Activated CD8-positive, alpha-beta memory T cell treated with anti-CD3 and anti-CD28 coated beads, Interleukin-2, amount 10 ng/mL, durations not matched to agents 7 days and 5 days (primary cell): ENCODE results near the gene MAP2K3. TPM values are rescaled to one million over a fixed set of nuclear protein-coding genes. Genes with fewer than 3 reads are reported as not detected.
A peak's percentile ranks its signal among the peaks of the same experiment; 100 is the strongest.

Experiments
- ATAC-seq: fragments of 150-1000 bp; cut with Tn5 transposase; one replicate; pipeline ENCODE4 v1.10.0; 2021; ENCODE audit warnings: moderate library complexity
- CTCF ChIA-PET: fragments of 350-600 bp; sonication (Branson Sonifier 250); formaldehyde crosslinking; loops from one replicate; lab custom pipeline; 2021; ENCODE audit warnings: antibody characterized with exemption; lab: Charles Lee
- DNase-seq: peaks from one replicate; pipeline ENCODE4 v3.0.0-alpha.2; 2020
- H3K27ac Mint-ChIP-seq: one replicate; pipeline ENCODE4 v1.8.0; 2021; ENCODE audit warnings: mild to moderate bottlenecking, mixed read lengths
- H3K27me3 Mint-ChIP-seq: one replicate; pipeline ENCODE4 v1.8.0; 2021; ENCODE audit warnings: mixed read lengths
- H3K36me3 Mint-ChIP-seq: one replicate; pipeline ENCODE4 v1.8.0; 2021; ENCODE audit warnings: mild to moderate bottlenecking, mixed read lengths
- H3K4me1 Mint-ChIP-seq: one replicate; pipeline ENCODE4 v1.8.0; 2021; ENCODE audit warnings: mixed read lengths
- H3K4me3 Mint-ChIP-seq: one replicate; pipeline ENCODE4 v1.8.0; 2021; ENCODE audit warnings: mild to moderate bottlenecking, moderate library complexity, mixed read lengths
- H3K9me3 Mint-ChIP-seq: one replicate; pipeline ENCODE4 v1.8.0; 2022; ENCODE audit warnings: low read depth, mixed read lengths
- total RNA-seq, 2 experiments: library from RNA; stranded (reverse); gene quantifications; one replicate each; pipeline ENCODE4 v1.2.3, GENCODE V29; 2021

MAP2K3 gene
- total RNA-seq, 2 experiments from 2014 or later, result 65.5 to 97.3 TPM

- DNase-seq (peak; percentile 92), ATAC-seq (peak; percentile 35)
- no peaks in the 10 kb centered on the region for H3K27me3 Mint-ChIP-seq
- H3K36me3 Mint-ChIP-seq, result peaks cover under 1% of the 10 kb centered on the region
- CTCF ChIA-PET, result interaction anchor here (0.6 to 2.7 kb wide), 23 partner anchors 8 to 271 kb away, joined by 3 to 25 read pairs (median 4); partner anchors contain the start of genes DHRS7B and TMEM11
- H3K9me3 Mint-ChIP-seq, result no peaks in the 10 kb centered on the region
- peaks cover 35% of the 10 kb centered on the region for H3K4me1 Mint-ChIP-seq
- no peak overlapping the region for H3K4me3 Mint-ChIP-seq
- peak overlapping the region; percentile 62 for H3K27ac Mint-ChIP-seq
Measured at GRCh38 chr17:21280081-21280518, 4.4 kb upstream of the MAP2K3 start.

- CTCF ChIA-PET, result interaction anchor here (0.9 to 1.5 kb wide), 3 partner anchors 92 to 231 kb away, joined by 3 to 6 read pairs (median 3); no protein-coding TSS in a partner anchor
- ATAC-seq, result no peak
- H3K4me3 Mint-ChIP-seq, result no peak overlapping the region
- no peak for DNase-seq
- H3K27me3 Mint-ChIP-seq, result no peaks in the 10 kb centered on the region
- peaks cover 5% of the 10 kb centered on the region for H3K36me3 Mint-ChIP-seq
- peaks cover 39% of the 10 kb centered on the region for H3K4me1 Mint-ChIP-seq
- no peak overlapping the region for H3K27ac Mint-ChIP-seq
- H3K9me3 Mint-ChIP-seq, result no peaks in the 10 kb centered on the region
Measured at GRCh38 chr17:21282231-21282630, 2.3 kb upstream of the MAP2K3 start.

GRCh38 chr17:21282850-21283249, 1.7 kb upstream of the MAP2K3 start:
- CTCF ChIA-PET, result interaction anchor here (0.9 to 1.7 kb wide), 3 partner anchors 229 to 230 kb away, joined by 3 to 6 read pairs (median 6); no protein-coding TSS in a partner anchor
- no peak for ATAC-seq
- Mint-ChIP-seq H3K27ac (no peak overlapping the region), H3K4me3 (no peak overlapping the region), H3K9me3 (no peaks in the 10 kb centered on the region), H3K27me3 (no peaks in the 10 kb centered on the region), H3K36me3 (peaks cover 6% of the 10 kb centered on the region), H3K4me1 (peaks cover 44% of the 10 kb centered on the region)
- DNase-seq, result no peak

- Mint-ChIP-seq H3K4me1 (peaks cover 46% of the 10 kb centered on the region), H3K27ac (peak overlapping the region; percentile 69), H3K4me3 (peak overlapping the region; percentile 87), H3K36me3 (peaks cover 6% of the 10 kb centered on the region), H3K9me3 (no peaks in the 10 kb centered on the region), H3K27me3 (no peaks in the 10 kb centered on the region)
- DNase-seq, result no peak
- CTCF ChIA-PET, result interaction anchor here (1.1 to 1.7 kb wide), 2 partner anchors 16 to 229 kb away, joined by 4 to 6 read pairs; no protein-coding TSS in a partner anchor
- ATAC-seq, result no peak
Measured at GRCh38 chr17:21283482-21284318, 811 bp upstream of the MAP2K3 start.

GRCh38 chr17:21285164-21286065, 904 bp downstream of the MAP2K3 start:
- Mint-ChIP-seq H3K4me3 (peak overlapping the region; percentile 87), H3K36me3 (peaks cover 6% of the 10 kb centered on the region), H3K4me1 (peaks cover 38% of the 10 kb centered on the region), H3K27ac (peak overlapping the region; percentile 93), H3K27me3 (no peaks in the 10 kb centered on the region), H3K9me3 (no peaks in the 10 kb centered on the region)
- no peak for DNase-seq
- CTCF ChIA-PET, result interaction anchor here (0.7 to 4.0 kb wide), 6 partner anchors 9 to 1629 kb away, joined by 3 to 30 read pairs (median 4); no protein-coding TSS in a partner anchor
- ATAC-seq, result no peak

GRCh38 chr17:21286066-21286770, 1.7 kb downstream of the MAP2K3 start:
- peak overlapping the region; percentile 93 for H3K27ac Mint-ChIP-seq
- peaks cover 6% of the 10 kb centered on the region for H3K36me3 Mint-ChIP-seq
- peaks cover 40% of the 10 kb centered on the region for H3K4me1 Mint-ChIP-seq
- DNase-seq (no peak), ATAC-seq (no peak)
- H3K9me3 Mint-ChIP-seq, result no peaks in the 10 kb centered on the region
- CTCF ChIA-PET, result interaction anchor here (1.0 to 4.0 kb wide), 6 partner anchors 10 to 226 kb away, joined by 3 to 30 read pairs (median 4); no protein-coding TSS in a partner anchor
- H3K27me3 Mint-ChIP-seq, result no peaks in the 10 kb centered on the region
- H3K4me3 Mint-ChIP-seq, result peak overlapping the region; percentile 87

GRCh38 chr17:21286909-21287702, 2.6 kb downstream of the MAP2K3 start:
- ATAC-seq, result no peak
- DNase-seq, result peak; percentile 49
- Mint-ChIP-seq H3K4me1 (peaks cover 40% of the 10 kb centered on the region), H3K27me3 (no peaks in the 10 kb centered on the region), H3K36me3 (peaks cover 6% of the 10 kb centered on the region), H3K9me3 (no peaks in the 10 kb centered on the region), H3K4me3 (peak overlapping the region; percentile 87), H3K27ac (peak overlapping the region; percentile 93)
- CTCF ChIA-PET, result interaction anchor here (0.6 to 4.0 kb wide), 8 partner anchors 8 to 484 kb away, joined by 3 to 30 read pairs (median 6); no protein-coding TSS in a partner anchor

- Mint-ChIP-seq H3K9me3 (no peaks in the 10 kb centered on the region), H3K4me1 (peaks cover 40% of the 10 kb centered on the region)
- ATAC-seq, result peak; percentile 63
Measured at GRCh38 chr17:21287703-21288449, 3.4 kb downstream of the MAP2K3 start.

GRCh38 chr17:21288571-21289017, 4.1 kb downstream of the MAP2K3 start:
- no peaks in the 10 kb centered on the region for H3K27me3 Mint-ChIP-seq
- peaks cover 8% of the 10 kb centered on the region for H3K36me3 Mint-ChIP-seq
- H3K4me1 Mint-ChIP-seq, result peaks cover 38% of the 10 kb centered on the region
- peak overlapping the region; percentile 87 for H3K4me3 Mint-ChIP-seq
- H3K9me3 Mint-ChIP-seq, result no peaks in the 10 kb centered on the region
- peak overlapping the region; percentile 93 for H3K27ac Mint-ChIP-seq
- ATAC-seq (no peak), DNase-seq (peak; percentile 78)
- CTCF ChIA-PET, result interaction anchor here (0.6 to 4.0 kb wide), 6 partner anchors 9 to 262 kb away, joined by 3 to 30 read pairs (median 9); partner anchors contain the start of gene USP22

More at GRCh38 chr17:21287703-21288449, 3.4 kb downstream of the MAP2K3 start:
- Mint-ChIP-seq H3K4me3 (peak overlapping the region; percentile 87), H3K27me3 (no peaks in the 10 kb centered on the region), H3K27ac (peak overlapping the region; percentile 93), H3K36me3 (peaks cover 8% of the 10 kb centered on the region)
- DNase-seq, result peak; percentile 97
- CTCF ChIA-PET, result interaction anchor here (0.6 to 4.0 kb wide), 8 partner anchors 8 to 485 kb away, joined by 3 to 30 read pairs (median 4); partner anchors contain the start of gene USP22

- no peak for ATAC-seq
- Mint-ChIP-seq H3K4me1 (peaks cover 38% of the 10 kb centered on the region), H3K9me3 (no peaks in the 10 kb centered on the region), H3K27me3 (no peaks in the 10 kb centered on the region), H3K4me3 (no peak overlapping the region), H3K36me3 (peaks cover 8% of the 10 kb centered on the region), H3K27ac (peak overlapping the region; percentile 93)
- no peak for DNase-seq
- CTCF ChIA-PET, result interaction anchor here (1.2 to 1.3 kb wide), 2 partner anchors 10 to 222 kb away, joined by 3 to 5 read pairs; no protein-coding TSS in a partner anchor
Measured at GRCh38 chr17:21289175-21289901, 4.8 kb downstream of the MAP2K3 start.
